ENCODE data around the gene MTA1.

The MTA1 gene

GRCh38 chr14:105490267-105490571 is 70.6 kb downstream of the MTA1 start:
- DNase-seq: no peak

- DNase-seq: peak; percentile 98
Measured at GRCh38 chr14:105490572-105491365, 71.1 kb downstream of the MTA1 start, which contains the start of gene TEDC1. TEDC1 (plus strand) TSS chr14:105491246; CDS start chr14:105491376, 130 bp downstream.

GRCh38 chr14:105491366-105491973 is 71.8 kb downstream of the MTA1 start:
- peak; percentile 91 for DNase-seq

- DNase-seq: peak; percentile 27
Measured at GRCh38 chr14:105492031-105492970, 72.7 kb downstream of the MTA1 start.

GRCh38 chr14:105492971-105493871 is 73.6 kb downstream of the MTA1 start:
- peak; percentile 35 for DNase-seq

- peak; percentile 21 for DNase-seq
Measured at GRCh38 chr14:105493921-105494605, 74.4 kb downstream of the MTA1 start.

GRCh38 chr14:105494606-105494929 is 74.9 kb downstream of the MTA1 start:
- DNase-seq: no peak

- DNase-seq: no peak
Measured at GRCh38 chr14:105495101-105495989, 75.7 kb downstream of the MTA1 start.

- peak; percentile 33 for DNase-seq
Measured at GRCh38 chr14:105495990-105496830, 76.6 kb downstream of the MTA1 start.

- DNase-seq: peak; percentile 37
Measured at GRCh38 chr14:105496831-105497591, 77.4 kb downstream of the MTA1 start.

GRCh38 chr14:105497671-105498429 is 78.2 kb downstream of the MTA1 start:
- DNase-seq: peak; percentile 26

GRCh38 chr14:105498430-105499255 is 79.0 kb downstream of the MTA1 start:
- peak; percentile 38 for DNase-seq

GRCh38 chr14:105499256-105500035 is 79.8 kb downstream of the MTA1 start:
- peak; percentile 46 for DNase-seq

- DNase-seq: no peak
Measured at GRCh38 chr14:105500036-105500725, 80.6 kb downstream of the MTA1 start.

GRCh38 chr14:105500726-105501101 is 81.1 kb downstream of the MTA1 start:
- DNase-seq: peak; percentile 35

Measured in 8988T (cell line).